ENCODE measurements around the gene SPPL3.

DNA sequence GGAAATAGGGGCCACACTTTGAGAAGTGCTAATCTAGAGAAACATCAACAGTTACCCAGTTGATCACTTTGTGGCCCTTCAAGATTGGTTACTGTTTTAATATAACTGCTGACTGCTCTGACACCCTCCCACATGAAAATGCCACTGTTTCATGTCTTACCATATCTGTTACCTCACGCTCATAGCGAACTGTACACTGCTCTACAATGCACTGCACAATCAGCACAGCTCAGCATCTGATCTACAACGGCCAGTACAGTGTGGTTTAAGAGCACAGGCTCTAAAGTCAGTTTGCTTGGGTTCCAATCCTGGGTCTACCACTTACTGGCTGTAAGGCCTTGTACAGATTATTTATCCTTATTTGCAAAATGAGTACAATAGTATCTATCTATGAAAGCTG, 39.1 kb downstream of the SPPL3 start:
- TF ChIP-seq, protein P1, sequence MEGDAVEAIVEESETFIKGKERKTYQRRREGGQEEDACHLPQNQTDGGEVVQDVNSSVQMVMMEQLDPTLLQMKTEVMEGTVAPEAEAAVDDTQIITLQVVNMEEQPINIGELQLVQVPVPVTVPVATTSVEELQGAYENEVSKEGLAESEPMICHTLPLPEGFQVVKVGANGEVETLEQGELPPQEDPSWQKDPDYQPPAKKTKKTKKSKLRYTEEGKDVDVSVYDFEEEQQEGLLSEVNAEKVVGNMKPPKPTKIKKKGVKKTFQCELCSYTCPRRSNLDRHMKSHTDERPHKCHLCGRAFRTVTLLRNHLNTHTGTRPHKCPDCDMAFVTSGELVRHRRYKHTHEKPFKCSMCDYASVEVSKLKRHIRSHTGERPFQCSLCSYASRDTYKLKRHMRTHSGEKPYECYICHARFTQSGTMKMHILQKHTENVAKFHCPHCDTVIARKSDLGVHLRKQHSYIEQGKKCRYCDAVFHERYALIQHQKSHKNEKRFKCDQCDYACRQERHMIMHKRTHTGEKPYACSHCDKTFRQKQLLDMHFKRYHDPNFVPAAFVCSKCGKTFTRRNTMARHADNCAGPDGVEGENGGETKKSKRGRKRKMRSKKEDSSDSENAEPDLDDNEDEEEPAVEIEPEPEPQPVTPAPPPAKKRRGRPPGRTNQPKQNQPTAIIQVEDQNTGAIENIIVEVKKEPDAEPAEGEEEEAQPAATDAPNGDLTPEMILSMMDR (IDR thresholded peaks at IDR 0.05), result no peak
- no peak for TF ChIP-seq TCF7L2 (IDR thresholded peaks at IDR 0.05; ENCODE audit: low read depth, low read length)
- no peak for TF ChIP-seq SIN3A (IDR thresholded peaks at IDR 0.05; ENCODE audit: borderline replicate concordance, insufficient read depth, low read depth, low read length)
- TF ChIP-seq, protein P2, sequence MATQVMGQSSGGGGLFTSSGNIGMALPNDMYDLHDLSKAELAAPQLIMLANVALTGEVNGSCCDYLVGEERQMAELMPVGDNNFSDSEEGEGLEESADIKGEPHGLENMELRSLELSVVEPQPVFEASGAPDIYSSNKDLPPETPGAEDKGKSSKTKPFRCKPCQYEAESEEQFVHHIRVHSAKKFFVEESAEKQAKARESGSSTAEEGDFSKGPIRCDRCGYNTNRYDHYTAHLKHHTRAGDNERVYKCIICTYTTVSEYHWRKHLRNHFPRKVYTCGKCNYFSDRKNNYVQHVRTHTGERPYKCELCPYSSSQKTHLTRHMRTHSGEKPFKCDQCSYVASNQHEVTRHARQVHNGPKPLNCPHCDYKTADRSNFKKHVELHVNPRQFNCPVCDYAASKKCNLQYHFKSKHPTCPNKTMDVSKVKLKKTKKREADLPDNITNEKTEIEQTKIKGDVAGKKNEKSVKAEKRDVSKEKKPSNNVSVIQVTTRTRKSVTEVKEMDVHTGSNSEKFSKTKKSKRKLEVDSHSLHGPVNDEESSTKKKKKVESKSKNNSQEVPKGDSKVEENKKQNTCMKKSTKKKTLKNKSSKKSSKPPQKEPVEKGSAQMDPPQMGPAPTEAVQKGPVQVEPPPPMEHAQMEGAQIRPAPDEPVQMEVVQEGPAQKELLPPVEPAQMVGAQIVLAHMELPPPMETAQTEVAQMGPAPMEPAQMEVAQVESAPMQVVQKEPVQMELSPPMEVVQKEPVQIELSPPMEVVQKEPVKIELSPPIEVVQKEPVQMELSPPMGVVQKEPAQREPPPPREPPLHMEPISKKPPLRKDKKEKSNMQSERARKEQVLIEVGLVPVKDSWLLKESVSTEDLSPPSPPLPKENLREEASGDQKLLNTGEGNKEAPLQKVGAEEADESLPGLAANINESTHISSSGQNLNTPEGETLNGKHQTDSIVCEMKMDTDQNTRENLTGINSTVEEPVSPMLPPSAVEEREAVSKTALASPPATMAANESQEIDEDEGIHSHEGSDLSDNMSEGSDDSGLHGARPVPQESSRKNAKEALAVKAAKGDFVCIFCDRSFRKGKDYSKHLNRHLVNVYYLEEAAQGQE (IDR thresholded peaks at IDR 0.05; ENCODE audit: insufficient read depth in 1 of 2, low read depth in 2 of 2, low read length in 1 of 2), result no peak
- no peak for TF ChIP-seq POLR2AphosphoS5 (IDR thresholded peaks at IDR 0.05; ENCODE audit: low read depth, low read length)
